Naive thymus-derived CD4-positive, alpha-beta T cell (primary cell): ENCODE results near the gene CCDC74A. TPM values are rescaled to one million over a fixed set of nuclear protein-coding genes. Genes with fewer than 3 reads are reported as not detected.

Experiments
- microRNA-seq: library from miRNA; unstranded; fragments of <30 nt; microRNA quantifications from one replicate; pipeline ENCODE4 v1.2.0, GENCODE V29; 2022; ENCODE audit warnings: borderline microRNAs expressed
- polyA plus RNA-seq, 2 donors: library from polyadenylated mRNA; unstranded; fragments of 300-500 nt; fragmentation: Illumina TruSeq; gene quantifications; one replicate each; pipeline ENCODE4 v1.2.3, GENCODE V29; 2021
- total RNA-seq, 6 experiments: library from RNA in 5 of 6; stranded (reverse) in 5 of 6; gene quantifications; 1 replicate in 5 of 6; 2 replicates in 1 of 6; pipeline ENCODE4 v1.2.3 and lab custom pipeline; 2021 to 2026

The CCDC74A gene
- total and polyA plus RNA-seq, 7 experiments from 2014 or later, result 0.38 to 2.4 (median 0.71) TPM; not detected in 3

Small RNA genes lying within 50 kb of the gene (microRNA-seq; reads per million reads assigned to microRNA genes)
- not detected for gene MIR4784

Other genes with a start within 250 kb of the CCDC74A start
- not detected for gene RAB6D, start 163.7 kb upstream of the CCDC74A start, total RNA-seq
- gene RAB6D, start 163.7 kb upstream of the CCDC74A start, polyA plus RNA-seq, result not detected
- gene TUBA3D, start 51.8 kb upstream of the CCDC74A start, total RNA-seq, result not detected
- not detected for gene TUBA3D, start 51.8 kb upstream of the CCDC74A start, polyA plus RNA-seq
- 100 to 1,000 TPM in 3 of 5 experiments, 10 to 100 TPM in 2; 44.9 to 134 (median 101) TPM for gene MZT2A, start 35.5 kb upstream of the CCDC74A start, total RNA-seq
- 100 to 1,000 TPM; 117 to 144 TPM for gene MZT2A, start 35.5 kb upstream of the CCDC74A start, polyA plus RNA-seq